COR-L47 (cell line): Measurements from ENCODE around the gene ST6GAL1.

Experiments
- DNase-seq: peaks from one replicate; lab custom pipeline; 2025; lab: John Stamatoyannopoulos, UW

The ST6GAL1 gene

GRCh38 chr3:187112934-187113793 is 182.8 kb downstream of the ST6GAL1 start:
- no peak for DNase-seq

- no peak for DNase-seq
These were observed 184.2 kb downstream of the ST6GAL1 start for GRCh38 chr3:187114511-187114910.

- DNase-seq: no peak
These were observed 190.0 kb downstream of the ST6GAL1 start for GRCh38 chr3:187120326-187120725.

GRCh38 chr3:187122261-187122660 is 191.9 kb downstream of the ST6GAL1 start:
- no peak for DNase-seq

- no peak for DNase-seq
These were observed 195.1 kb downstream of the ST6GAL1 start for GRCh38 chr3:187125319-187126031.
